Measurements from ENCODE around the gene HECW1.

GRCh38 chr7:43387932-43388331, 275.5 kb downstream of the HECW1 start:
- TF ChIP-seq CTCF (optimal IDR thresholded peaks at IDR 0.05 in 1 of 3, IDR thresholded peaks at IDR 0.05 in 1 of 3, conservative IDR thresholded peaks at IDR 0.05 in 1 of 3; ENCODE audit: extremely low read depth in 1 of 3, insufficient read depth in 2 of 3, low read length in 3 of 3) (no peak), EZH2 (IDR thresholded peaks at IDR 0.05; ENCODE audit: low read length) (no peak)

All from keratinocyte (primary cell).